A204.1 (cell line): ENCODE results near the gene BAG5.
"Not testable (repeated sequence)": the region's sequence is repeated elsewhere in the genome, so short reads cannot be mapped to it uniquely, and the experiment has no call there.

Source experiments
- FAIRE-seq: peaks from 2 replicates; lab custom pipeline; 2012; peaks lifted over from hg19 to GRCh38; lab: Jason Lieb, UNC

The BAG5 gene

GRCh38 chr14:103533137-103533998 lies 29.1 kb downstream of the BAG5 start:
- FAIRE-seq = no peak

GRCh38 chr14:103532216-103533136 lies 30.0 kb downstream of the BAG5 start:
- FAIRE-seq = no peak

DNA sequence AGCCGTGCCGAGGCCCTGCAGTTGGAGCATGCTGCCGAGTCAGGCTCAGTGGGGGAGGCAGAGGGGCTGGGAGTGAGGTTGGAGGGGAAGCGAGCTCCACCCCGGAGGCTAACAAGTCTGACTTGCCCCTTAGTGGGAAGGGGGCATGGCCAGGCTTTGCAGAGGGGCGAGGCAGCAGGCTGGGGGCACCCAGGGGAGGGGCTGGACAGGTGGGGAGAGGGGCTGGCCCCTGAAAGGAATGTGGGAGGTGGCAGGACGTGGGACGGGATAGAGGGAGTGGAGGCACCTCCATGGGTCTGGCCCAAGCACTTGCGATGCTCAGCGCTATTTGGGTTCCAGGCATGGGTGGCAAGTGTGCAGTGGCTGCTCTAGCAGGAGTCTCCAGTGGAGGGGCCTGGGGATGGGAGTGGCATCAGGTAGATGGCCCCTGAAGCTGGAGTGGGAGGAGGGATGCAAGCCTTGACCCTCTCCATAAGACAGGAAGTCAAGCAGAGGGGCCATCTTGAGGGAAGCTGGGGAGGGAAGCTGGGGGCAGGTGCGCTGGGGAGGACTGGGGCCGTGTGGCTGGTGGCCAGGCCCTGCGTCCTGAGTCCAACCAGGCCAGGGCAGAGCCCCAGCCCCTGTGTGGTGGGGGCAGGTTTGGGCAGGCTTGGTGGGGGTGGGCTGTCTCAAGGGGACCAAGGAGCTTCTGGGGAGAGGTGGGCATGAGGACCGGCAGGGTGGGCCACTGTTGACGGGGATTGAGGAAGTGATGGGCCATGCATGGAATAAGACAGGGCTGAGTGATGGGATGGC lies 30.8 kb downstream of the BAG5 start:
- FAIRE-seq = no peak

DNA sequence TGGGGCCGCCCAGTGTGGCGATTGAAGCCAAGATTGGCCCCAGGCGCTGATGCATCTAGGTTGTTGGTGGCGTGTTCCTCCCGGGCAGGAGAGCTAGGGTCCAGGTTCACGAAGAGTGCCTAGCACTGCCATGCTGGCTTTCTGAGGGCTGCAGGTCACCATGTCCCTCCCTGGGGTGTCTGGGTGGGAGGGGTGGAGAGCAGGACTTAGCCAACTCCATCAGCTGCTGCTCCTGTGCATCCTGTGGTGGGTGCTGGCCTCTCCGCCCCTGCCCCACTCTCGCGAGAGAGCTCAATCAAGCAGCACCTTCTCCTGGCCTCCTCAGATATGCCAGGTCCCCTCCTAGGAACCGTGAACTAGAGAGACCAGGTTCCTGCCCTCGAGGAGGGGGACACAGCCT lies 31.6 kb downstream of the BAG5 start:
- FAIRE-seq = no peak

- no peak for FAIRE-seq
These were observed 32.1 kb downstream of the BAG5 start for GRCh38 chr14:103530390-103530789.

- no peak for FAIRE-seq
These were observed 32.8 kb downstream of the BAG5 start for GRCh38 chr14:103529383-103530365.

DNA sequence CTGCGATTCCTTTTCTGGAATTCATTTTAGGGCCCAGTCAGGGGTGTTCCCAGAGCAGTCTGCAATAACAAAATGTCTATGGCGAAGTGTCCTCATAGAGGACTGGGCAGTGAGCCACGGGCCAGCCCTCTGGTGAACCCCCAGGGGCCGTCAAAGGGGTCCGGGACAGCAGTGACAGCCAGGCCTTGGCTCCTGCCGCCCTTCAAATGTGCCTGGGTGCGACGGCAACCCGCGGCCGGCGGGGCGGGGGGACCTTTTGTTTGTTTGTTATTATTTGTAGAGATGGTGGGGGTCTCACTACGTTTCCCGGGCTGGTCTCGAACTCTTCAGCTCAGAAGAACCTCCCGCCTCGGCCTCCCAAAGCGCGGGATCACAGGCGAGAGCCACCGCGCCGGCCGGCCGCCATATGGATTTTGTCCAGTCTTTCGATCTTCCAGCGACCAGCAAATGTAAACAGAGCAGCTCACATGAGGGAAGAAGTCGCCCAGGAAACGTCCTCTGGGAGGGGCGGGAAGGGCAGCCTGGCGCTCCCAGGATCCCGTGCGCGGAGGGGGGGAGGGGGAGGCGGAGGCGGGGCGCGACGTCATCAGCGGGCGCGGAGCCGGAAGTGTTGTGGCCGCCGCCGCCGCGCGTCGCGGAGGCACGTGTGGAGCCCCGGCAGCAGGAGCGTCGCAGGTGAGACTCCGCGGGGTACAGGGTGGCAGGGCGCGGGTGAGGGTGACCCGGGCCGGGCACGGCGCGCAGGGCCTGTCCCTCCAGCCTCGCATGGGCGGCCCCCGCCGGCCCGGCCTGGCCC lies 33.7 kb downstream of the BAG5 start, which contains the start of gene TRMT61A:
TRMT61A (plus strand) TSS at position 610 of the 796 bp plus-strand sequence. CDS start 783 bp downstream, outside the sequence.
- no peak for FAIRE-seq

DNA sequence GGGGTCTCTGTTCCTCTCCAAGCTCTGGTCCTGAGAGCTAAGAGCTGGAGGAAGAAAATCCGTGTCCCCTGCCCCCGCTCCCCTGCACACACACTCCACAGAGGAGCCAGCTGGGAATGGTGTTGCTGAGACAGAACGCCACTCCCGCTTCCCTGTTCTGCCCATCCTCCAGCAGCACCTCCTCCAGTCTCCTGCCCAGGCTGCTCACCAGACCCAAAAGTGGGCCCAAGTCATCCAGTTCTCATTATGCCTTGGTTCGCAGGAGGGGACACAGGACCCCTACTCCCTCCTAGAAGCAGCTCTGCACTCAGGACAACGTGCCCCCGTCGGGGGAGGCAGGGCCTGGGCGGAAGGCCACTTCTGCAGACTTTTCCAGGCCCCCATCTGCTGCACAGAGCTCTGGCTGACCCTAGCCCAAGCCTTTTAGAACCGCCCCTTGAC lies 34.3 kb downstream of the BAG5 start:
- FAIRE-seq = no peak

- no peak for FAIRE-seq
These were observed 34.9 kb downstream of the BAG5 start for GRCh38 chr14:103527408-103528145.

DNA sequence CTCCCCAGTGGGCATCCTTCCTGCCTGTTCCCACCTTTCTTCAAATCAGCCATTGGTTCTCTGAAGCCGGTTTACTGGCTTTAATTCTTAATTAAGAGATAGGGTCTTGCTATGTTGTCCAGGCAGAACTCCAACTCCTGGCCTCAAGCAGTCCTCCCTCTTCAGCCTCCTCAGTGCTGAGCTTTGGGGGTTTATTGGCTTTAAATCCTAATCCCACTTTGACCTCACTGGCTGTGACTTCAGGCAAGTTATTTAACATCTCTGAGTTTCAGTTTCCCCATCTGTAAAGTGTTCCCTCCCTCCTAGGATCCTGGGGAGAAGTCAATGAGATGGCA lies 35.6 kb downstream of the BAG5 start:
- FAIRE-seq = no peak

GRCh38 chr14:103526247-103526913 lies 36.1 kb downstream of the BAG5 start:
- no peak for FAIRE-seq

DNA sequence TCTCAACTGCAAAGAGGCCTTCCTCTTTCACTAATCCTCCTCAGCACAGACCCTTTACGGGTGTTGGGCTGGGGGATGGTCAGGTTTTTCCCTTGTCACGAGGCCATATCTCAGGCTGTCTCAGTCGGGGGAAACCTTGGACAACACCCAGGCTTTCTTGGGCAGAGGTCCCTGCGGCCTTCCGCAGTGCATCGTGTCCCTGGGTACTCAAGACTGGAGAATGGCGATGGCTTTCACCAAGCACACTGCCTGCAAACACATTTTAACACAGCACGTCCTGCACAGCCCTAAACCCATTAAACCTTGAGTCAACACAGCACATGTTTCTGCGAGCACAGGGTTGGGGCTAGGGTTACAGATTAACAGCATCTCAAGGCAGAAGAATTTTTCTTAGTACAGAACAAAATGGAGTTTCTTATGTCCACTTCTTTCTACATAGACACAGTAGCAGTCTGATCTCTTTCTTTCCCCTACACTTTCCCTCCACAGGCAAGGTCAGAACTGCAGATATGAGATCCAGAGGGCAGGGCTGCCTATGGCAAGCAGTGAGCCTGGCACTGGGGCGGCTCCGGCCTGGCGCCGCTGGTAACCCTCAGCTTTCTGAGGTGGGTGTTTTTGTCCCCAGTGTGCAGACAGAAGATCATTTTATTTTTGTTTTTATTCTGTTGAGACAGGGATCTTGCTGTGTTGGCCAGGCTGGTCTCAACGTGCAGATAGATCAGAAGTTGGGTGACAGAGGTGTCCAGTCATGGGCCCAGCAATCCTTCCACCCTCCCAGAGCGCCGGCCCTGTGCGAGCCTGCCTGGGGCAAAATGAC lies 36.8 kb downstream of the BAG5 start:
- FAIRE-seq = not testable (repeated sequence)

- FAIRE-seq = no peak
These were observed 38.2 kb downstream of the BAG5 start for GRCh38 chr14:103524002-103524935.

DNA sequence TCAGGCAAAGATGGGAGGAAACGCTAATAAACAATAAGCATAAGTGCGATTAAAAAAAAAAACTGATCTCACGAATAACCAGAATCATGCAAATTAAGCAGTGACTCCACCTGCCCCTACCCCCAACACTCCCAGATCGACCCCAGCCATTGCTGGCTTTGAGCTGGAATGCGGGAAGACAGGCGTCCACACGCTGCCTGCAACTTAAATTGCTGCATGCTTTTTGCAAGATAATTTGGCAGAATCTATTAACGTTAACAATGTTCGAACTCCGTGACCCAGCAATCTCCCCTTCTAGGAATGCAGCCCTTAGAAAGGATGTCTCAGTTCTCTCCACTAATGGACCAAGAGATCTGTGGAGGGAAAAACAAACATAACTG lies 38.9 kb downstream of the BAG5 start:
- no peak for FAIRE-seq

- no peak for FAIRE-seq
These were observed 39.5 kb downstream of the BAG5 start, which contains the start of gene CKB for GRCh38 chr14:103522649-103523574. CKB (minus strand) TSS chr14:103522830; CDS start chr14:103522493, 337 bp downstream.
